ENCODE results near the gene SOCS2.

DNA sequence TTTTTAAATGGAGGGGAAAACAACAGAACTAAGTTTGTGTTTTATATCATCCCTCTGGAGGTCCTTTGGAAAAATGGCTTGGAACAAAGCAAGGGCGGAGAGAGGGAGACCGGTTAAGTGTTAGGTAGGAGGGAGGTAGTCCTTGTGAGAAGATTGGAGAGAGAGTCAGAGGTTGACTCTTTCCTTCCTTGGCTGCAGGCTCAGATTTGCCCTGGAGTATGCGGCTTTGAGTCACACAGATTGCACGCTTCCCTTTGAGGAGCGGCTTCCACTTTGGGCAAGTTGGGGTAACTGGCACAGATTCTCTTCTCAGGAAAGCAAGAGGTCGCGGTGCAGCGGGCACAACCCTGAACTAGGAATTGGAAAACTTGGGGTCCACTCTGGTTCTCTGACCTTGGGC is 9.9 kb downstream of the SOCS2 start:
- TF ChIP-seq CTCF (IDR thresholded peaks at IDR 0.05 in 8 of 11, conservative IDR thresholded peaks at IDR 0.05 in 3 of 11), result no peak
- no peak for TF ChIP-seq POLR2A (IDR thresholded peaks at IDR 0.05)
- TF ChIP-seq POLR2AphosphoS5 (IDR thresholded peaks at IDR 0.05), result no peak

Data from spleen (tissue), 7 donors.